GM19035 (cell line): ENCODE results near the gene KRT9.
"Not testable (repeated sequence)": the region's sequence is repeated elsewhere in the genome, so short reads cannot be mapped to it uniquely, and the experiment has no call there.

Experiments used
- ATAC-seq: cut with Tn5 transposase; IDR thresholded peaks from one replicate; pipeline ENCODE4 v1.9.1; 2021; ENCODE audit not compliant: unreplicated experiment

The KRT9 gene

GRCh38 chr17:41547378-41547841 is 24.4 kb downstream of the KRT9 start:
- ATAC-seq = no peak

GRCh38 chr17:41546819-41547218 is 25.0 kb downstream of the KRT9 start:
- ATAC-seq = no peak

GRCh38 chr17:41545829-41546410 is 25.9 kb downstream of the KRT9 start:
- no peak for ATAC-seq

- ATAC-seq = no peak
Measured at GRCh38 chr17:41544935-41545334, 26.9 kb downstream of the KRT9 start.

GRCh38 chr17:41544491-41544892 is 27.4 kb downstream of the KRT9 start:
- ATAC-seq = no peak

GRCh38 chr17:41542786-41543185 is 29.1 kb downstream of the KRT9 start:
- ATAC-seq = not testable (repeated sequence)

- ATAC-seq = no peak
Measured at GRCh38 chr17:41542357-41542756, 29.5 kb downstream of the KRT9 start.

GRCh38 chr17:41540921-41541625 is 30.8 kb downstream of the KRT9 start:
- no peak for ATAC-seq

- ATAC-seq = no peak
Measured at GRCh38 chr17:41539979-41540701, 31.7 kb downstream of the KRT9 start.

GRCh38 chr17:41539071-41539492 is 32.8 kb downstream of the KRT9 start:
- ATAC-seq = no peak

- no peak for ATAC-seq
Measured at GRCh38 chr17:41538565-41538991, 33.3 kb downstream of the KRT9 start.

- no peak for ATAC-seq
Measured at GRCh38 chr17:41537990-41538389, 33.9 kb downstream of the KRT9 start.

GRCh38 chr17:41537614-41537954 is 34.3 kb downstream of the KRT9 start:
- no peak for ATAC-seq

- ATAC-seq = no peak
Measured at GRCh38 chr17:41536741-41537613, 34.9 kb downstream of the KRT9 start.

GRCh38 chr17:41535764-41536481 is 35.9 kb downstream of the KRT9 start:
- no peak for ATAC-seq

- no peak for ATAC-seq
Measured at GRCh38 chr17:41534899-41535546, 36.8 kb downstream of the KRT9 start.

GRCh38 chr17:41533613-41534012 is 38.2 kb downstream of the KRT9 start:
- no peak for ATAC-seq

- no peak for ATAC-seq
Measured at GRCh38 chr17:41532947-41533570, 38.8 kb downstream of the KRT9 start.

- ATAC-seq = no peak
Measured at GRCh38 chr17:41531993-41532392, 39.9 kb downstream of the KRT9 start.
